H9 (cell line): ENCODE measurements around the gene UBAP1. TPM values are rescaled to one million over a fixed set of nuclear protein-coding genes. Genes with fewer than 3 reads are reported as not detected.

Experiments used
- DNase-seq: peaks from one replicate; pipeline ENCODE4 v3.0.0-alpha.2; 2017
- H2AFZ ChIP-seq: one replicate; pipeline ENCODE4 v1.6.1; 2013; ENCODE audit warnings: mild to moderate bottlenecking, low read length, control low read depth, moderate library complexity
- H2AK5ac ChIP-seq: 2 replicates; pipeline ENCODE4 v1.6.1; 2013; ENCODE audit warnings: low read length, control low read depth, mixed read lengths; ENCODE audit not compliant: insufficient read length
- H2BK120ac ChIP-seq: one replicate; pipeline ENCODE4 v1.6.1; 2013; ENCODE audit warnings: low read depth, mild to moderate bottlenecking, low read length, control low read depth, inconsistent platforms; ENCODE audit not compliant: poor library complexity, severe bottlenecking
- H2BK12ac ChIP-seq: 2 replicates; pipeline ENCODE4 v1.6.1; 2013; ENCODE audit warnings: low read length, control low read depth, mixed read lengths, low read depth; ENCODE audit not compliant: insufficient read length
- H2BK15ac ChIP-seq: 2 replicates; pipeline ENCODE4 v1.6.1; 2013; ENCODE audit warnings: low read depth, low read length, control low read depth
- H2BK20ac ChIP-seq: one replicate; pipeline ENCODE4 v1.6.1; 2013; ENCODE audit warnings: low read depth, mild to moderate bottlenecking, low read length, control low read depth, inconsistent platforms; ENCODE audit not compliant: poor library complexity, severe bottlenecking
- H2BK5ac ChIP-seq: 2 replicates; pipeline ENCODE4 v1.6.1; 2013; ENCODE audit warnings: low read length, control low read depth, mixed read lengths; ENCODE audit not compliant: insufficient read length
- H3K14ac ChIP-seq: 2 replicates; pipeline ENCODE4 v1.6.1; 2013; ENCODE audit warnings: low read length, control low read depth; ENCODE audit not compliant: insufficient read depth
- H3K18ac ChIP-seq: 2 replicates; pipeline ENCODE4 v1.6.1; 2013; ENCODE audit warnings: low read depth, mild to moderate bottlenecking, mixed read lengths, low read length, control low read depth; ENCODE audit not compliant: insufficient read length
- H3K23ac ChIP-seq: 2 replicates; pipeline ENCODE4 v1.6.1; 2013; ENCODE audit warnings: low read length, control low read depth, mixed read lengths, low read depth; ENCODE audit not compliant: insufficient read length
- H3K23me2 ChIP-seq: 2 replicates; pipeline ENCODE4 v1.6.1; 2013; ENCODE audit warnings: low read depth, mild to moderate bottlenecking, mixed read lengths, low read length, control low read depth; ENCODE audit not compliant: insufficient read length, poor library complexity, severe bottlenecking
- H3K27ac ChIP-seq: 2 replicates; pipeline ENCODE4 v1.5.1; 2013; ENCODE audit warnings: low read length, control low read depth, mixed read lengths, low read depth; ENCODE audit not compliant: insufficient read length
- H3K27me3 ChIP-seq: 2 replicates; pipeline ENCODE4 v1.6.1; 2013; ENCODE audit warnings: low read length, control low read depth, inconsistent platforms; ENCODE audit not compliant: insufficient read depth
- H3K4ac ChIP-seq: 2 replicates; pipeline ENCODE4 v1.6.1; 2013; ENCODE audit warnings: low read depth, mild to moderate bottlenecking, control low read depth, inconsistent platforms, low read length, moderate library complexity
- H3K4me1 ChIP-seq: 2 replicates; pipeline ENCODE4 v1.6.1; 2013; ENCODE audit warnings: low read length, control low read depth, inconsistent platforms; ENCODE audit not compliant: insufficient read depth
- H3K4me2 ChIP-seq: 2 replicates; pipeline ENCODE4 v1.6.1; 2013; ENCODE audit warnings: low read length, control low read depth, mixed read lengths; ENCODE audit not compliant: insufficient read length, insufficient read depth
- H3K56ac ChIP-seq: 2 replicates; pipeline ENCODE4 v1.6.1; 2013; ENCODE audit warnings: low read depth, mild to moderate bottlenecking, mixed read lengths, low read length, control low read depth; ENCODE audit not compliant: insufficient read length
- H3K79me1 ChIP-seq: 2 replicates; pipeline ENCODE4 v1.6.1; 2013; ENCODE audit warnings: low read depth, mild to moderate bottlenecking, moderate library complexity, low read length, control low read depth, inconsistent platforms; ENCODE audit not compliant: insufficient read depth, poor library complexity, severe bottlenecking
- H3K79me2 ChIP-seq: 2 replicates; pipeline ENCODE4 v1.6.1; 2013; ENCODE audit warnings: low read length, control low read depth, inconsistent platforms; ENCODE audit not compliant: insufficient read depth
- H3K9ac ChIP-seq: 2 replicates; pipeline ENCODE4 v1.6.1; 2013; ENCODE audit warnings: low read length, control low read depth, mixed read lengths; ENCODE audit not compliant: insufficient read length; ENCODE audit errors: extremely low read depth
- H3K9me3 ChIP-seq: one replicate; pipeline ENCODE4 v1.6.1; 2013; ENCODE audit warnings: low read depth, low read length, inconsistent platforms; ENCODE audit not compliant: control insufficient read depth
- H3T11ph ChIP-seq: one replicate; pipeline ENCODE4 v1.6.1; 2013; ENCODE audit warnings: mild to moderate bottlenecking, low read length, control low read depth, inconsistent platforms
- H4K20me1 ChIP-seq: one replicate; pipeline ENCODE4 v1.6.1; 2013; ENCODE audit not compliant: control insufficient read depth, insufficient read length, insufficient read depth
- H4K5ac ChIP-seq: 2 replicates; pipeline ENCODE4 v1.6.1; 2013; ENCODE audit warnings: low read depth, mild to moderate bottlenecking, mixed read lengths, low read length, control low read depth; ENCODE audit not compliant: insufficient read length
- H4K8ac ChIP-seq: replicated peaks from 2 replicates; pipeline ENCODE4 v1.6.1; 2013; ENCODE audit warnings: low read length, control low read depth, mixed read lengths, low read depth; ENCODE audit not compliant: insufficient read length
- H4K91ac ChIP-seq: 2 replicates; pipeline ENCODE4 v1.6.1; 2013; ENCODE audit warnings: low read depth, mild to moderate bottlenecking, moderate library complexity, mixed read lengths, low read length, control low read depth; ENCODE audit not compliant: insufficient read length
- H3K27ac Mint-ChIP-seq, 3 experiments: 2 replicates in 2 of 3; 3 replicates in 1 of 3; pipeline ENCODE4 v1.8.0; 2020 to 2021; ENCODE audit warnings: mixed read lengths in 3 of 3, mild to moderate bottlenecking in 1 of 3, moderate library complexity in 1 of 3
- H3K27me3 Mint-ChIP-seq: 2 replicates; pipeline ENCODE4 v1.8.0; 2021; ENCODE audit warnings: low read depth, mild to moderate bottlenecking, moderate library complexity, mixed read lengths
- H3K36me3 Mint-ChIP-seq, 3 experiments: 2 replicates in 2 of 3; 3 replicates in 1 of 3; pipeline ENCODE4 v1.8.0; 2020 to 2021; ENCODE audit warnings: low read depth in 3 of 3, mixed read lengths in 3 of 3; ENCODE audit not compliant: insufficient read depth in 1 of 3
- H3K4me1 Mint-ChIP-seq, 2 experiments: 2 replicates each; pipeline ENCODE4 v1.8.0; 2020; ENCODE audit warnings: mixed read lengths in 2 of 2
- H3K4me3 Mint-ChIP-seq, 2 experiments: 2 replicates in 1 of 2; 3 replicates in 1 of 2; pipeline ENCODE4 v1.8.0; 2020 to 2021; ENCODE audit warnings: mild to moderate bottlenecking in 2 of 2, mixed read lengths in 2 of 2, moderate library complexity in 1 of 2
- H3K9me3 Mint-ChIP-seq, 2 experiments: 2 replicates in 1 of 2; 3 replicates in 1 of 2; pipeline ENCODE4 v1.8.0; 2020; ENCODE audit warnings: mild to moderate bottlenecking in 2 of 2, mixed read lengths in 2 of 2, moderate library complexity in 1 of 2
- CTCF ChIP-seq: fragments of 200-600 bp; sonication (generic); conservative IDR thresholded peaks from 3 replicates; pipeline ENCODE4 v1.8.0; 2021; ENCODE audit warnings: antibody characterized with exemption, mild to moderate bottlenecking
- WGBS: extraction: QIAGEN DNeasy Blood & Tissue Kit; methylation state at CpG from one replicate; pipeline ENCODE4 v1.1.7; 2013; ENCODE audit warnings: missing lambda C conversion rate, low lambda C conversion rate, mixed read lengths; ENCODE audit not compliant: insufficient read length; ENCODE audit errors: extremely low coverage; 5-methylcytosine and 5-hydroxymethylcytosine counted together
- total RNA-seq: library from RNA; stranded (reverse); gene quantifications from 2 replicates; pipeline ENCODE4 v1.2.1, GENCODE V29; 2021

UBAP1 gene
- total RNA-seq, 1 experiment from 2014 or later: 32.6 TPM

- H3K27me3 ChIP-seq: no peaks in the 10 kb centered on the region
- no peaks in the 10 kb centered on the region for H3K23me2 ChIP-seq
- H3K27me3 Mint-ChIP-seq: no peaks in the 10 kb centered on the region
- H4K5ac ChIP-seq: no peak overlapping the region
- H2BK12ac ChIP-seq: no peak overlapping the region
- no peak overlapping the region for H2BK120ac ChIP-seq
- DNase-seq: peak; percentile 43
- H3K4me2 ChIP-seq: no peak overlapping the region
- H4K20me1 ChIP-seq: peaks cover 2% of the 10 kb centered on the region
- H2BK15ac ChIP-seq: no peak overlapping the region
- no peak overlapping the region for H2AFZ ChIP-seq
- H3K23ac ChIP-seq: no peak overlapping the region
- H4K8ac ChIP-seq: no peak overlapping the region
- peak overlapping the region in 1 of 3 experiments; percentile 41; a peak in 1 of 7 replicates for H3K27ac Mint-ChIP-seq
- H4K91ac ChIP-seq: no peak overlapping the region
- H3K79me1 ChIP-seq: no peaks in the 10 kb centered on the region
- peak; percentile 54 for TF ChIP-seq CTCF
- no peak overlapping the region for H2AK5ac ChIP-seq
- no peak overlapping the region for H3K27ac ChIP-seq
- H2BK20ac ChIP-seq: no peak overlapping the region
- no peak overlapping the region for H3K4me3 Mint-ChIP-seq
- H2BK5ac ChIP-seq: no peak overlapping the region
- H3K79me2 ChIP-seq: no peaks in the 10 kb centered on the region
- peaks cover 5 to 16% (median 13%) of the 10 kb centered on the region in 3 experiments for H3K36me3 Mint-ChIP-seq
- WGBS: no CpG with 5 or more reads among the region's 6 CpGs
- no peak overlapping the region for H3T11ph ChIP-seq
- H3K4ac ChIP-seq: no peak overlapping the region
- no peak overlapping the region for H3K9ac ChIP-seq
- no peaks in the 10 kb centered on the region for H3K4me1 ChIP-seq
- no peak overlapping the region for H3K14ac ChIP-seq
- H3K18ac ChIP-seq: no peak overlapping the region
- H3K9me3 Mint-ChIP-seq: no peaks in the 10 kb centered on the region
- H3K9me3 ChIP-seq: no peaks in the 10 kb centered on the region
- no peak overlapping the region for H3K56ac ChIP-seq
- H3K4me1 Mint-ChIP-seq: no peaks in the 10 kb centered on the region
Measured at GRCh38 chr9:34256104-34256503, 77.3 kb downstream of the UBAP1 start.
